ENCODE data around the gene ACTRT2. TPM values are rescaled to one million over a fixed set of nuclear protein-coding genes. Genes with fewer than 3 reads are reported as not detected.

The ACTRT2 gene
- total and polyA plus RNA-seq, 2 donors (not counting 3 experiments of a cell fraction or from before 2014, with no cell fraction given) = not detected

- dilution Hi-C loops (cut with MboI; ENCODE audit: extremely low pct_ligation_motif_present, low sequenced_read_pairs) = no loop called here
- FAIRE-seq = no peak
- BruUV-seq (replicated peaks) = no TSS peak
- Histone ChIP-seq H3K9me1 (replicated peaks; ENCODE audit: control insufficient read depth, extremely low read depth, insufficient read depth, low read length) (no peaks in the 10 kb centered on the region), H3K36me3 (ENCODE audit: control insufficient read depth in 2 of 2, extremely low read depth in 1 of 2, insufficient read depth in 2 of 2, low read length in 2 of 2) (no peaks in the 10 kb centered on the region), H4K20me1 (replicated peaks; ENCODE audit: control insufficient read depth, extremely low read depth, insufficient read depth, low read length) (no peaks in the 10 kb centered on the region), H3K27me3 (ENCODE audit: control insufficient read depth in 2 of 2, insufficient read depth in 2 of 2, low read length in 2 of 2) (no peaks in the 10 kb centered on the region), H3K27ac (ENCODE audit: insufficient read depth, low read depth, low read length) (no peak overlapping the region), H3K4me2 (ENCODE audit: insufficient read depth, low read length) (no peak overlapping the region), H3K9ac (replicated peaks; ENCODE audit: extremely low read depth, insufficient read depth, low read length) (no peak overlapping the region), H3K79me2 (ENCODE audit: control insufficient read depth, insufficient read depth, low read length) (no peaks in the 10 kb centered on the region), H3K9me3 (replicated peaks; ENCODE audit: control insufficient read depth, insufficient read depth, low read length) (peaks cover 9% of the 10 kb centered on the region), H2AFZ (ENCODE audit: low read depth, low read length) (no peak overlapping the region), H3K4me3 (replicated peaks in 1 of 3; ENCODE audit: insufficient read depth in 1 of 3, low read depth in 1 of 3, low read length in 3 of 3) (no peak overlapping the region), H3K4me1 (ENCODE audit: control insufficient read depth, extremely low read depth, insufficient read depth, low read length) (no peaks in the 10 kb centered on the region)
- no peak for DNase-seq (ENCODE audit: low read depth, low spot score)
- intact Hi-C loops (cut with micrococcal nuclease) = no loop called here
- POLR2A ChIA-PET = no interaction called here
- TF ChIP-seq GATA2 (IDR thresholded peaks at IDR 0.05; ENCODE audit: insufficient read depth, insufficient read length, low read depth, low read length) = no peak
- no peak for TF ChIP-seq CTCF (IDR thresholded peaks at IDR 0.05; ENCODE audit: extremely low read depth in 1 of 2, insufficient read depth in 1 of 2, low read depth in 1 of 2, low read length in 2 of 2)
- no peak for TF ChIP-seq JUN (IDR thresholded peaks at IDR 0.05; ENCODE audit: borderline replicate concordance, insufficient read depth, insufficient read length, low read depth)
- no peak for TF ChIP-seq MYC (IDR thresholded peaks at IDR 0.05; ENCODE audit: low read depth, low read length)
- no peak for TF ChIP-seq FOS (IDR thresholded peaks at IDR 0.05; ENCODE audit: borderline replicate concordance, insufficient read depth, low read length)
- no peak for TF ChIP-seq MAX (IDR thresholded peaks at IDR 0.05; ENCODE audit: insufficient read depth, insufficient read length)
- no peak for TF ChIP-seq POLR2A (IDR thresholded peaks at IDR 0.05; ENCODE audit: low read depth, low read length)
- no peak for TF ChIP-seq EZH2 (IDR thresholded peaks at IDR 0.05; ENCODE audit: borderline replicate concordance, low read depth, low read length, severe bottlenecking)
- no peak for TF ChIP-seq POLR2AphosphoS5 (IDR thresholded peaks at IDR 0.05; ENCODE audit: insufficient read depth, low read depth, low read length)
- CTCF ChIA-PET = no interaction called here
Observed at GRCh38 chr1:2988256-2988655, 33.0 kb upstream of the ACTRT2 start.

All from endothelial cell of umbilical vein (primary cell).